ENCODE results near the gene BRD4. TPM values are rescaled to one million over a fixed set of nuclear protein-coding genes. Genes with fewer than 3 reads are reported as not detected.

BRD4 gene
- 25.0 and 25.7 TPM in 2 replicates for total RNA-seq

GRCh38 chr19:15332311-15332996 lies at the start of gene BRD4:
Gene BRD4, minus strand, starts transcription at chr19:15332539. Its CDS starts 59,440 bp downstream, at chr19:15273099.
- Histone ChIP-seq H3K4me1 (ENCODE audit: insufficient read depth, low read length) (peaks cover 29% of the 10 kb centered on the region), H3K27me3 (ENCODE audit: insufficient read depth, low read length) (no peaks in the 10 kb centered on the region), H3K9me3 (ENCODE audit: low read depth, low read length) (no peaks in the 10 kb centered on the region), H4K20me1 (ENCODE audit: insufficient read depth, low read length) (peaks cover 38% of the 10 kb centered on the region), H3K27ac (ENCODE audit: low read depth, low read length) (peak within 1 kb of the TSS; percentile 87), H3K79me2 (ENCODE audit: insufficient read depth, low read length) (peaks cover 77% of the 10 kb centered on the region), H3K4me3 (ENCODE audit: insufficient read depth, low read length) (peak within 1 kb of the TSS; percentile 98), H2AFZ (ENCODE audit: low read length) (peak within 1 kb of the TSS; percentile 93), H3K36me3 (ENCODE audit: insufficient read depth, low read length) (no peaks in the 10 kb centered on the region), H3K4me2 (ENCODE audit: insufficient read depth, low read length) (peak within 1 kb of the TSS; percentile 92)
- no peak for TF ChIP-seq CTCF (IDR thresholded peaks at IDR 0.05; ENCODE audit: extremely low read depth, low read depth, low read length)
- peak; percentile 99 for DNase-seq (ENCODE audit: insufficient read length, low spot score, missing footprints)

GRCh38 chr19:15381864-15382263 lies 49.5 kb upstream of the BRD4 start:
- no peak overlapping the region for H3K27ac ChIP-seq (ENCODE audit: low read depth, low read length)
- H3K27me3 ChIP-seq (ENCODE audit: insufficient read depth, low read length), result no peaks in the 10 kb centered on the region
- no peaks in the 10 kb centered on the region for H3K9me3 ChIP-seq (ENCODE audit: low read depth, low read length)
- H3K4me1 ChIP-seq (ENCODE audit: insufficient read depth, low read length), result peaks cover 23% of the 10 kb centered on the region
- H3K4me2 ChIP-seq (ENCODE audit: insufficient read depth, low read length), result no peak overlapping the region
- no peak for DNase-seq (ENCODE audit: insufficient read length, low spot score, missing footprints)
- H3K79me2 ChIP-seq (ENCODE audit: insufficient read depth, low read length), result peaks cover 35% of the 10 kb centered on the region
- no peak overlapping the region for H2AFZ ChIP-seq (ENCODE audit: low read length)
- H3K4me3 ChIP-seq (ENCODE audit: insufficient read depth, low read length), result no peak overlapping the region
- H3K36me3 ChIP-seq (ENCODE audit: insufficient read depth, low read length), result peaks cover 12% of the 10 kb centered on the region
- H4K20me1 ChIP-seq (ENCODE audit: insufficient read depth, low read length), result peaks cover 7% of the 10 kb centered on the region
- no peak for TF ChIP-seq CTCF (IDR thresholded peaks at IDR 0.05; ENCODE audit: extremely low read depth, low read depth, low read length)

GRCh38 chr19:15381429-15381828 lies 49.1 kb upstream of the BRD4 start:
- Histone ChIP-seq H3K4me1 (ENCODE audit: insufficient read depth, low read length) (peaks cover 24% of the 10 kb centered on the region), H4K20me1 (ENCODE audit: insufficient read depth, low read length) (peaks cover 9% of the 10 kb centered on the region), H3K36me3 (ENCODE audit: insufficient read depth, low read length) (peaks cover 7% of the 10 kb centered on the region), H3K27ac (ENCODE audit: low read depth, low read length) (no peak overlapping the region), H3K9me3 (ENCODE audit: low read depth, low read length) (no peaks in the 10 kb centered on the region), H3K4me2 (ENCODE audit: insufficient read depth, low read length) (no peak overlapping the region), H3K79me2 (ENCODE audit: insufficient read depth, low read length) (peaks cover 36% of the 10 kb centered on the region), H3K4me3 (ENCODE audit: insufficient read depth, low read length) (no peak overlapping the region), H2AFZ (ENCODE audit: low read length) (no peak overlapping the region), H3K27me3 (ENCODE audit: insufficient read depth, low read length) (no peaks in the 10 kb centered on the region)
- TF ChIP-seq CTCF (IDR thresholded peaks at IDR 0.05; ENCODE audit: extremely low read depth, low read depth, low read length), result no peak
- peak; percentile 15 for DNase-seq (ENCODE audit: insufficient read length, low spot score, missing footprints)

- no peaks in the 10 kb centered on the region for H3K9me3 ChIP-seq (ENCODE audit: low read depth, low read length)
- H3K27ac ChIP-seq (ENCODE audit: low read depth, low read length), result peak overlapping the region; percentile 66
- H3K27me3 ChIP-seq (ENCODE audit: insufficient read depth, low read length), result no peaks in the 10 kb centered on the region
- peaks cover 24% of the 10 kb centered on the region for H3K4me1 ChIP-seq (ENCODE audit: insufficient read depth, low read length)
- no peak for TF ChIP-seq CTCF (IDR thresholded peaks at IDR 0.05; ENCODE audit: extremely low read depth, low read depth, low read length)
- peaks cover 45% of the 10 kb centered on the region for H3K79me2 ChIP-seq (ENCODE audit: insufficient read depth, low read length)
- peaks cover 14% of the 10 kb centered on the region for H4K20me1 ChIP-seq (ENCODE audit: insufficient read depth, low read length)
- DNase-seq (ENCODE audit: insufficient read length, low spot score, missing footprints), result peak; percentile 79
- peaks cover 4% of the 10 kb centered on the region for H3K36me3 ChIP-seq (ENCODE audit: insufficient read depth, low read length)
- H3K4me3 ChIP-seq (ENCODE audit: insufficient read depth, low read length), result peak overlapping the region; percentile 99
- peak overlapping the region; percentile 90 for H3K4me2 ChIP-seq (ENCODE audit: insufficient read depth, low read length)
- H2AFZ ChIP-seq (ENCODE audit: low read length), result peak overlapping the region; percentile 72
These were observed 47.8 kb upstream of the BRD4 start for GRCh38 chr19:15379999-15380647.

Measured in osteoblast (primary cell).